Transverse colon (tissue), 4 donors: ENCODE results near the gene RESP18. TPM values are rescaled to one million over a fixed set of nuclear protein-coding genes. Genes with fewer than 3 reads are reported as not detected.

ENCODE experiments used
- DNase-seq: peaks from one replicate; pipeline ENCODE4 v3.0.0-alpha.2; 2019
- H3K27ac ChIP-seq, 4 donors: fragments of 200-600 bp; sonication (generic); 2 replicates each; pipeline ENCODE4 v1.5.1; 2016 to 2018; ENCODE audit warnings: inconsistent platforms in 4 of 4
- H3K27me3 ChIP-seq: fragments of 200-600 bp; sonication (generic); 2 replicates; pipeline ENCODE4 v1.5.1; 2017; ENCODE audit warnings: inconsistent platforms
- H3K36me3 ChIP-seq, 4 donors: fragments of 200-600 bp; sonication (generic); 2 replicates each; pipeline ENCODE4 v1.5.1; 2017 to 2019; ENCODE audit warnings: inconsistent platforms in 4 of 4
- H3K4me1 ChIP-seq, 4 donors: fragments of 200-600 bp; sonication (generic); 2 replicates each; pipeline ENCODE4 v1.5.1; 2017 to 2020; ENCODE audit warnings: inconsistent platforms in 4 of 4
- H3K4me3 ChIP-seq, 4 donors: fragments of 200-600 bp; sonication (generic); 1 replicate in 1 of 4; 2 replicates in 3 of 4; pipeline versions ENCODE4 v1.5.1 to v1.6.1; 2017 to 2019; ENCODE audit warnings: inconsistent platforms in 4 of 4
- H3K9me3 ChIP-seq, 2 donors: fragments of 200-600 bp; sonication (generic); 2 replicates each; pipeline ENCODE4 v1.5.1; 2017 to 2019; ENCODE audit warnings: inconsistent platforms in 2 of 2
- EP300 ChIP-seq: sonication (generic); formaldehyde crosslinking; IDR thresholded peaks from one replicate; pipeline ENCODE4 v1.6.1; 2017; ENCODE audit warnings: antibody characterized with exemption, low read depth
- POLR2A ChIP-seq: fragments of 450-650 bp; IDR thresholded peaks from one replicate; pipeline ENCODE4 v1.6.1; 2016; ENCODE audit warnings: antibody characterized with exemption, mild to moderate bottlenecking, moderate library complexity
- POLR2AphosphoS5 ChIP-seq, 3 donors: sonication (generic); formaldehyde crosslinking; IDR thresholded peaks; one replicate each; pipeline ENCODE4 v1.6.1; 2016; ENCODE audit warnings: antibody characterized with exemption in 3 of 3
- WGBS, 2 donors: methylation state at CpG; one replicate each; pipeline ENCODE4 v1.1.5; 2018; ENCODE audit warnings: low coverage in 1 of 2; 5-methylcytosine and 5-hydroxymethylcytosine counted together
- in situ Hi-C, 4 donors: fragments of 200-750 bp; cut with MboI; loops; one replicate each; pipeline versions ENCODE4 v1.15.0 to v1.15.1; 2017; ENCODE audit warnings: low sequenced_read_pairs in 3 of 4, low pct_ligation_motif_present in 1 of 4, low pct_unique_long_range_greater_than_20kb in 1 of 4
- intact Hi-C: fragments of 100-400 bp; cut with DNase I; formaldehyde crosslinking; loops from one replicate; pipeline ENCODE4 v1.15.1; 2023; ENCODE audit warnings: low total_unique reads
- small RNA-seq, 4 donors: library from RNA; depleted of rRNA; stranded (forward); fragments of <200 nt; gene quantifications; one replicate each; pipeline ENCODE3, GENCODE V24; 2016
- total RNA-seq, 4 donors: library from RNA; depleted of rRNA; stranded (reverse); fragments of >200 nt; gene quantifications; one replicate each; pipeline ENCODE4 v1.1.0, GENCODE V29; 2016
- TF ChIP-seq, protein P1 (sequence below), 5 experiments: fragments of 200-600 bp in 3 of 5; fragments of 450-650 bp in 2 of 5; sonication (generic) in 3 of 5; IDR thresholded peaks; 1 replicate in 2 of 5; 2 replicates in 3 of 5; pipeline ENCODE4 v1.5.1; 2016 to 2017; ENCODE audit warnings: antibody characterized with exemption in 5 of 5, inconsistent platforms in 3 of 5, mild to moderate bottlenecking in 2 of 5, moderate library complexity in 1 of 5

The RESP18 gene
- total RNA-seq, 4 donors from 2014 or later: not detected

DNA sequence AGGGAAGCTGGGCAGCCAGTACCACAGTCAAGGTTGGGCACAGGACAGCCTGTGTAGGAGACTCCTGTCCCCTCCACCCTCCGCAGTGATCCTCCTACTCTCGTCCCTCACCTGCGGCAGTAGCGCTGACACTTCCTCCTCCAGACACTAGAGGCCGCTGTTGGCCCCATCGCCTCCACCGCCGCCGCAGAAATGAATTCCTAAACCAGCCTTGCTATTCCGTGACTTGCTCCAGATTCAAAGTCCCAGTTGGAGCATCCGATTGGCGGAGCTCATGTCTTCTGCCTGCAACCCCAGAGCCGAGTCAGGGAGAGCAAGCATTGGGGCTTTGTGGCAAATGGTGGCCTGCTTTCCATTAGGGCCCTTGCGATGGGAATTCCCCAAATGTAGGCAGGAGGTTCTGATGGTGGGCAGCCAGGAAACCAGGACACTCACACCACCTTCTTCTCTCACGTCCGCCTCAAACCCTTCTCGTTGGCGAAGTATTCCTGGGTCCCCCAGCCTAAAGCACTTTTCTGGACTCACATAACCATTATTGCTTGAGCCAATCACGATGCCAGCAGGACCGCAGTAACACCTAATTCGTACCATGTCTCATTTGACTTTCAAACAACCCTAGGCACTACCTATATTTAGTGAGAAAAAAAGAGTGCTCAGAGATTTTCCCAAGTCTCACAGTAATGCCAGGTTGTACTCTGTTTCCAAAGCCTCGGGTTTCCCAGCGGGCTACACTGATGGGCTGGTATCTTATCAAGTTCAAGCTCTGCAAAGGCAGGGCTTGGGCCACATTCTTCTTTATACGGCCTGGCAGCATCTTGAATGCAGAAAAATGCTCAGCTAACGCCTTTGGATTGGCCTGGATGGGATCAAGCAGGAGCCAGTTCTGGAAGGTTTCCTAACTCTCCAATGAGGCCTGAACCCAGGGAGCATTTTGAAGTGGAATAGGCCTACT, 54.6 kb downstream of the RESP18 start:
- Histone ChIP-seq H3K27ac (peak overlapping the region; percentile 94 to 98 (median 98)), H3K27me3 (no peaks in the 10 kb centered on the region), H3K4me3 (peak overlapping the region in 1 of 4 donors; percentile 8), H3K36me3 (peaks cover 0 to 3% (median 0%) of the 10 kb centered on the region in 4 donors), H3K4me1 (peaks cover 16 to 29% (median 23%) of the 10 kb centered on the region in 4 donors), H3K9me3 (no peaks in the 10 kb centered on the region)
- in situ Hi-C loops: loop anchor here in 1 of 4 donors (25.0 kb wide), 1 partner anchor 116 kb away; the partner anchor contains the start of genes NHEJ1 and SLC23A3
- WGBS, 2 donors: 28% methylated on average over 25 of the region's 25 CpGs; no CpG with 5 or more reads in 1 of the 2 donors
- TF ChIP-seq EP300: no peak
- no peak for TF ChIP-seq POLR2AphosphoS5 (IDR thresholded peaks at IDR 0.05)
- TF ChIP-seq, protein P1, sequence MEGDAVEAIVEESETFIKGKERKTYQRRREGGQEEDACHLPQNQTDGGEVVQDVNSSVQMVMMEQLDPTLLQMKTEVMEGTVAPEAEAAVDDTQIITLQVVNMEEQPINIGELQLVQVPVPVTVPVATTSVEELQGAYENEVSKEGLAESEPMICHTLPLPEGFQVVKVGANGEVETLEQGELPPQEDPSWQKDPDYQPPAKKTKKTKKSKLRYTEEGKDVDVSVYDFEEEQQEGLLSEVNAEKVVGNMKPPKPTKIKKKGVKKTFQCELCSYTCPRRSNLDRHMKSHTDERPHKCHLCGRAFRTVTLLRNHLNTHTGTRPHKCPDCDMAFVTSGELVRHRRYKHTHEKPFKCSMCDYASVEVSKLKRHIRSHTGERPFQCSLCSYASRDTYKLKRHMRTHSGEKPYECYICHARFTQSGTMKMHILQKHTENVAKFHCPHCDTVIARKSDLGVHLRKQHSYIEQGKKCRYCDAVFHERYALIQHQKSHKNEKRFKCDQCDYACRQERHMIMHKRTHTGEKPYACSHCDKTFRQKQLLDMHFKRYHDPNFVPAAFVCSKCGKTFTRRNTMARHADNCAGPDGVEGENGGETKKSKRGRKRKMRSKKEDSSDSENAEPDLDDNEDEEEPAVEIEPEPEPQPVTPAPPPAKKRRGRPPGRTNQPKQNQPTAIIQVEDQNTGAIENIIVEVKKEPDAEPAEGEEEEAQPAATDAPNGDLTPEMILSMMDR (IDR thresholded peaks at IDR 0.05): peak; percentile 96 to 100 (median 99)
- TF ChIP-seq POLR2A: no peak
- DNase-seq: peak; percentile 87
- intact Hi-C loops: loop anchor here (2.0 kb wide), 1 partner anchor 17 kb away; no protein-coding TSS in a partner anchor

Small RNA genes lying within 50 kb of the gene (small RNA-seq; reads per million reads assigned to genes)
- 0 reads per million in 4 donors for gene AC053503.3
- gene MIR153-1: 0 reads per million in 4 donors

Other genes with a start within 250 kb of the RESP18 start
- 10 to 100 TPM; 50.5 to 90.2 (median 65.3) TPM for gene NHEJ1, start 171.9 kb downstream of the RESP18 start, total RNA-seq
- gene SLC23A3, start 162.7 kb downstream of the RESP18 start, total RNA-seq: 10 to 100 TPM in 3 of 4 donors, 1 to 10 TPM in 1; 5.4 to 18.4 (median 15.7) TPM
- 100 to 1,000 TPM in 3 of 4 donors, 10 to 100 TPM in 1; 50.4 to 114 (median 106) TPM for gene CNPPD1, start 155.8 kb downstream of the RESP18 start, total RNA-seq
- gene RETREG2, start 154.5 kb downstream of the RESP18 start, total RNA-seq: 100 to 1,000 TPM in 2 of 4 donors, 10 to 100 TPM in 2; 37.8 to 226 (median 102) TPM
- 100 to 1,000 TPM in 3 of 4 donors, 10 to 100 TPM in 1; 90.2 to 156 (median 119) TPM for gene ZFAND2B, start 126.0 kb downstream of the RESP18 start, total RNA-seq
- gene ABCB6, start 113.8 kb downstream of the RESP18 start, total RNA-seq: 10 to 100 TPM in 3 of 4 donors, 1 to 10 TPM in 1; 3.4 to 28.7 (median 20.4) TPM
- gene ATG9A, start 103.1 kb downstream of the RESP18 start, total RNA-seq: 100 to 1,000 TPM in 1 of 4 donors, 10 to 100 TPM in 3; 73.2 to 243 (median 82.7) TPM
- 100 to 1,000 TPM in 2 of 4 donors, 10 to 100 TPM in 2; 64.3 to 318 (median 114) TPM for gene ANKZF1, start 102.9 kb downstream of the RESP18 start, total RNA-seq
- gene GLB1L, start 87.3 kb downstream of the RESP18 start, total RNA-seq: 1 to 10 TPM in 3 of 4 donors, under 1 TPM in 1; 0.40 to 9.1 (median 3.8) TPM
- gene STK16, start 87.3 kb downstream of the RESP18 start, total RNA-seq: 10 to 100 TPM; 18.7 to 44.8 (median 28.2) TPM
- gene TUBA4B, start 79.5 kb downstream of the RESP18 start, total RNA-seq: not detected
- gene TUBA4A, start 78.8 kb downstream of the RESP18 start, total RNA-seq: 100 to 1,000 TPM in 1 of 4 donors, 10 to 100 TPM in 3; 39.2 to 101 (median 70.8) TPM
- gene DNAJB2, start 53.4 kb downstream of the RESP18 start, total RNA-seq: 10 to 100 TPM; 22.7 to 95.0 (median 54.3) TPM
- 1 to 10 TPM in 3 of 4 donors, under 1 TPM in 1; 0.60 to 2.6 (median 2.1) TPM for gene PTPRN, start 23.3 kb downstream of the RESP18 start, total RNA-seq
- gene DNPEP, start 55.2 kb upstream of the RESP18 start, total RNA-seq: 100 to 1,000 TPM in 2 of 4 donors, 10 to 100 TPM in 2; 61.3 to 142 (median 104) TPM
- over 10,000 TPM in 1 of 4 donors, 1,000 to 10,000 TPM in 2, 100 to 1,000 TPM in 1; 1,000 to 12,373 (median 1,519) TPM for gene DES, start 85.6 kb upstream of the RESP18 start, total RNA-seq
- 10 to 100 TPM; 26.5 to 95.8 (median 48.5) TPM for gene SPEG, start 102.1 kb upstream of the RESP18 start, total RNA-seq
- gene GMPPA, start 166.1 kb upstream of the RESP18 start, total RNA-seq: 10 to 100 TPM; 25.1 to 41.1 (median 36.4) TPM
- gene ASIC4, start 181.7 kb upstream of the RESP18 start, total RNA-seq: not detected
- gene CHPF, start 211.1 kb upstream of the RESP18 start, total RNA-seq: 10 to 100 TPM; 21.1 to 58.2 (median 52.1) TPM
- 1 to 10 TPM in 3 of 4 donors, not detected in 1; 1.1 to 4.4 (median 1.2) TPM for gene TMEM198, start 211.3 kb upstream of the RESP18 start, total RNA-seq
- 10 to 100 TPM; 18.1 to 57.2 (median 19.0) TPM for gene OBSL1, start 238.8 kb upstream of the RESP18 start, total RNA-seq
- gene INHA, start 239.6 kb upstream of the RESP18 start, total RNA-seq: not detected